HCT116 (cell line): Measurements from ENCODE around the gene TNPO2. TPM values are rescaled to one million over a fixed set of nuclear protein-coding genes. Genes with fewer than 3 reads are reported as not detected.

ENCODE experiments used
- ATAC-seq: fragments of 200-7000 bp; cut with Tn5 transposase; 2 replicates; pipeline ENCODE4 v1.9.1; 2020; ENCODE audit warnings: mild to moderate bottlenecking, moderate library complexity
- BruUV-seq: library from RNA; stranded (reverse); fragments of 400-500 nt; replicated peaks from 2 replicates; lab custom pipeline; 2021; lab: Mats Ljungman, UMichigan
- CTCF ChIA-PET: fragments of 300-600 bp; sonication (Branson Sonifier 250); formaldehyde crosslinking; loops from one replicate; lab custom pipeline; 2021; ENCODE audit warnings: antibody characterized with exemption; lab: Charles Lee
- POLR2A ChIA-PET: fragments of 300-600, 350-600 bp; sonication (Branson Sonifier 250); formaldehyde crosslinking; loops from one replicate; lab custom pipeline; 2021; ENCODE audit warnings: antibody characterized with exemption; lab: Charles Lee
- RAD21 ChIA-PET, 2 experiments: fragments of 300-600 bp; sonication (Branson Sonifier 250); formaldehyde crosslinking; loops; one replicate each; lab custom pipeline; 2023; ENCODE audit warnings: low total read pairs in 2 of 2; ENCODE audit not compliant: uncharacterized antibody in 2 of 2, unreplicated experiment in 2 of 2, low non-redundant PET in 1 of 2; lab: Charles Lee
- DNase-seq: peaks from one replicate; pipeline ENCODE4 v3.0.0-alpha.2; 2010; ENCODE audit warnings: low read depth, low spot score
- H2AFZ ChIP-seq: fragments of 200-600 bp; shearing (Covaris generic), sonication (generic); 2 replicates; pipeline ENCODE4 v1.6.1; 2017; ENCODE audit warnings: low read depth, mixed run types, mixed read lengths, antibody characterized with exemption, low read length; ENCODE audit not compliant: poor library complexity, severe bottlenecking
- H3K27ac ChIP-seq: 2 replicates; pipeline ENCODE4 v1.5.1; 2012; ENCODE audit warnings: low read depth, low read length
- H3K27me3 ChIP-seq: fragments of 200-600 bp; sonication (generic); 2 replicates; pipeline ENCODE4 v1.6.1; 2016; ENCODE audit warnings: mixed run types, low read length, mixed read lengths; ENCODE audit not compliant: insufficient read depth
- H3K36me3 ChIP-seq, 2 experiments: fragments of 200-500 bp in 1 of 2; fragments of 200-600 bp in 1 of 2; sonication (Bioruptor generic) in 1 of 2; sonication (generic) in 1 of 2; 2 replicates each; pipeline versions ENCODE4 v1.5.1 to v1.6.1; 2014 to 2016; ENCODE audit warnings: low read length in 2 of 2, inconsistent platforms in 1 of 2, mixed read lengths in 1 of 2, mixed run types in 1 of 2; ENCODE audit not compliant: insufficient read depth in 2 of 2, control insufficient read depth in 1 of 2
- H3K4me1 ChIP-seq, 2 experiments: fragments of 200-600 bp in 1 of 2; sonication (generic) in 1 of 2; 2 replicates each; pipeline versions ENCODE4 v1.5.1 to v1.6.1; 2012 to 2017; ENCODE audit warnings: low read length in 2 of 2, inconsistent platforms in 1 of 2, mild to moderate bottlenecking in 1 of 2, mixed read lengths in 1 of 2, mixed run types in 1 of 2, moderate library complexity in 1 of 2; ENCODE audit not compliant: insufficient read depth in 2 of 2, control insufficient read depth in 1 of 2
- H3K4me2 ChIP-seq: fragments of 200-600 bp; sonication (generic); 2 replicates; pipeline ENCODE4 v1.6.1; 2017; ENCODE audit warnings: mixed run types, low read length, mixed read lengths
- H3K4me3 ChIP-seq, 2 experiments: fragments of 200-600 bp in 1 of 2; sonication (generic) in 1 of 2; replicated peaks in 1 of 2; 2 replicates each; pipeline ENCODE4 v1.5.1; 2011 to 2016; ENCODE audit warnings: low read length in 2 of 2, control low read depth in 1 of 2, low read depth in 1 of 2, mild to moderate bottlenecking in 1 of 2, mixed read lengths in 1 of 2, mixed run types in 1 of 2
- H3K79me2 ChIP-seq: fragments of 200-600 bp; sonication (generic); 2 replicates; pipeline ENCODE4 v1.6.1; 2017; ENCODE audit warnings: mild to moderate bottlenecking, mixed run types, low read length, moderate library complexity, mixed read lengths; ENCODE audit not compliant: insufficient read depth
- H3K9ac ChIP-seq: fragments of 200-600 bp; sonication (generic); 2 replicates; pipeline ENCODE4 v1.6.1; 2016; ENCODE audit warnings: low read length, mixed read lengths
- H3K9me2 ChIP-seq: fragments of 200-600 bp; sonication (generic), shearing (Covaris generic); 2 replicates; pipeline ENCODE4 v1.6.1; 2017; ENCODE audit warnings: mixed run types, mild to moderate bottlenecking, moderate library complexity; ENCODE audit not compliant: insufficient read depth
- H3K9me3 ChIP-seq, 2 experiments: fragments of 200-500 bp in 1 of 2; fragments of 200-600 bp in 1 of 2; sonication (Bioruptor generic) in 1 of 2; sonication (generic) in 1 of 2; 2 replicates each; pipeline ENCODE4 v1.6.1; 2014 to 2017; ENCODE audit warnings: low read length in 2 of 2, mixed read lengths in 2 of 2, inconsistent platforms in 1 of 2, low read depth in 1 of 2, mild to moderate bottlenecking in 1 of 2, mixed run types in 1 of 2, moderate library complexity in 1 of 2; ENCODE audit not compliant: control insufficient read depth in 1 of 2, insufficient read depth in 1 of 2
- H4K20me1 ChIP-seq: fragments of 200-600 bp; sonication (generic), shearing (Covaris generic); 2 replicates; pipeline ENCODE4 v1.6.1; 2017; ENCODE audit warnings: mixed run types, mild to moderate bottlenecking, moderate library complexity; ENCODE audit not compliant: insufficient read depth
- CBX3 ChIP-seq: IDR thresholded peaks from 2 replicates; pipeline ENCODE4 v1.6.1; 2012; ENCODE audit warnings: low read depth
- CEBPB ChIP-seq: IDR thresholded peaks from 2 replicates; pipeline ENCODE4 v1.6.1; 2012; ENCODE audit warnings: low read depth
- EGR1 ChIP-seq: IDR thresholded peaks from 2 replicates; pipeline ENCODE4 v1.6.1; 2012; ENCODE audit warnings: low read depth
- ELF1 ChIP-seq: IDR thresholded peaks from 2 replicates; pipeline ENCODE4 v1.6.1; 2012; ENCODE audit warnings: low read depth, borderline replicate concordance
- EZH2 ChIP-seq: fragments of 200-600 bp; sonication (generic); IDR thresholded peaks from 2 replicates; pipeline ENCODE4 v1.6.1; 2017; ENCODE audit warnings: antibody characterized with exemption, mixed run types
- EZH2phosphoT487 ChIP-seq: fragments of 200-600 bp; IDR thresholded peaks from 2 replicates; pipeline ENCODE4 v1.6.1; 2018; ENCODE audit warnings: antibody characterized with exemption, borderline replicate concordance
- FOSL1 ChIP-seq: IDR thresholded peaks from 2 replicates; pipeline ENCODE4 v1.6.1; 2012; ENCODE audit warnings: low read depth
- JUND ChIP-seq: IDR thresholded peaks from 2 replicates; pipeline ENCODE4 v1.6.1; 2012
- POLR2A ChIP-seq: IDR thresholded peaks from 2 replicates; pipeline ENCODE4 v1.7.0; 2011; ENCODE audit warnings: borderline replicate concordance; ENCODE audit not compliant: insufficient read depth, insufficient read length; ENCODE audit errors: extremely low read depth
- POLR2AphosphoS5 ChIP-seq: IDR thresholded peaks from 2 replicates; pipeline ENCODE4 v1.6.1; 2011; ENCODE audit warnings: mild to moderate bottlenecking, low read depth, low read length, moderate library complexity
- RAD21 ChIP-seq: IDR thresholded peaks from 2 replicates; pipeline ENCODE4 v1.6.1; 2012; ENCODE audit warnings: low read depth, mild to moderate bottlenecking
- SIN3A ChIP-seq: IDR thresholded peaks from 2 replicates; pipeline ENCODE4 v1.6.1; 2012; ENCODE audit warnings: low read depth
- SP1 ChIP-seq: IDR thresholded peaks from 2 replicates; pipeline ENCODE4 v1.6.1; 2012; ENCODE audit warnings: low read depth
- SRF ChIP-seq: IDR thresholded peaks from 2 replicates; pipeline ENCODE4 v1.6.1; 2012; ENCODE audit warnings: low read depth
- TCF7L2 ChIP-seq: IDR thresholded peaks from 2 replicates; pipeline ENCODE4 v1.7.0; 2011; ENCODE audit warnings: borderline replicate concordance, inconsistent platforms; ENCODE audit not compliant: insufficient read depth, insufficient read length; ENCODE audit errors: extremely low read depth
- YY1 ChIP-seq: IDR thresholded peaks from 2 replicates; pipeline ENCODE4 v1.6.1; 2011; ENCODE audit warnings: low read length, low read depth, moderate library complexity, mild to moderate bottlenecking; ENCODE audit not compliant: insufficient replicate concordance; ENCODE audit errors: extremely low read depth
- ZBTB33 ChIP-seq: IDR thresholded peaks from 2 replicates; pipeline ENCODE4 v1.6.1; 2011; ENCODE audit warnings: mild to moderate bottlenecking, low read length, moderate library complexity; ENCODE audit not compliant: insufficient replicate concordance; ENCODE audit errors: extremely low read depth
- ZFX ChIP-seq: fragments of 450-650 bp; IDR thresholded peaks from 2 replicates; pipeline ENCODE4 v1.6.1; 2017
- ZNF274 ChIP-seq: fragments of 200-500 bp; sonication (Bioruptor generic); IDR thresholded peaks from 2 replicates; pipeline ENCODE4 v1.6.1; 2014; ENCODE audit warnings: mild to moderate bottlenecking, low read depth, low read length, inconsistent platforms
- intact Hi-C: fragments of 100-400 bp; cut with micrococcal nuclease; formaldehyde crosslinking; loops from 2 replicates; pipeline ENCODE4 v1.10.0; 2022
- total RNA-seq: library from RNA; stranded (reverse); gene quantifications from one replicate; pipeline ENCODE4 v1.2.1, GENCODE V29; 2021; ENCODE audit not compliant: unreplicated experiment
- TF ChIP-seq, protein P1 (sequence below): IDR thresholded peaks from 2 replicates; pipeline ENCODE4 v1.6.1; 2012
- TF ChIP-seq, protein P2 (sequence below), 3 experiments: fragments of 200-600 bp in 1 of 3; sonication (generic) in 1 of 3; IDR thresholded peaks in 2 of 3; conservative IDR thresholded peaks in 1 of 3; 2 replicates each; pipeline ENCODE4 v1.5.1; 2012 to 2017; ENCODE audit warnings: low read depth in 2 of 3, low read length in 2 of 3, antibody characterized with exemption in 1 of 3, borderline replicate concordance in 1 of 3, control low read depth in 1 of 3, mild to moderate bottlenecking in 1 of 3, mixed read lengths in 1 of 3, mixed run types in 1 of 3, moderate library complexity in 1 of 3; ENCODE audit not compliant: insufficient read depth in 1 of 3
- TF ChIP-seq, protein P3 (sequence below): IDR thresholded peaks from 2 replicates; pipeline ENCODE4 v1.6.1; 2012

TNPO2 gene
- total RNA-seq, 1 experiment from 2014 or later, result 81.8 TPM

- ChIA-PET CTCF (no interaction called here), POLR2A (interaction anchor here (0.6 to 1.6 kb wide), 4 partner anchors 15 to 118 kb away, joined by 3 to 8 read pairs (median 3); partner anchors contain the start of gene DHPS), RAD21 (interaction anchor here in 1 of 2 experiments (0.7 kb wide), 1 partner anchor 95 kb away, joined by 3 read pairs; the partner anchor contains the start of gene JUNB)
- Histone ChIP-seq H3K27ac (peak within 1 kb of the TSS; percentile 53), H3K4me1 (peaks cover 9 to 23% of the 10 kb centered on the region in 2 experiments; a peak in 3 of 4 replicates), H3K36me3 (peaks cover 18 to 23% of the 10 kb centered on the region in 2 experiments; a peak in 3 of 4 replicates), H3K4me3 (peak within 1 kb of the TSS; percentile 88 to 92), H3K9me3 (no peaks in the 10 kb centered on the region), H3K9me2 (no peaks in the 10 kb centered on the region), H2AFZ (no peak within 1 kb of the TSS), H4K20me1 (no peaks in the 10 kb centered on the region), H3K4me2 (peak within 1 kb of the TSS; percentile 93), H3K9ac (peak within 1 kb of the TSS; percentile 90), H3K27me3 (no peaks in the 10 kb centered on the region), H3K79me2 (peaks cover 10% of the 10 kb centered on the region; the same call in 1 of the 2 replicates)
- ATAC-seq, result peak; percentile 88
- TSS peak; percentile 99 for BruUV-seq
- peak; percentile 91 for DNase-seq
- intact Hi-C loops, result no loop called here
- TF ChIP-seq ZFX (peak; percentile 58; the same call in 1 of the 2 replicates), RAD21 (no peak), TCF7L2 (no peak), EZH2phosphoT487 (no peak), CBX3 (no peak), JUND (no peak), SRF (peak; percentile 96), EZH2 (no peak), POLR2AphosphoS5 (peak; percentile 92), ZNF274 (no peak), ELF1 (no peak; the same call in 1 of the 2 replicates), EGR1 (no peak), SIN3A (peak; percentile 97), SP1 (no peak), CEBPB (no peak), YY1 (peak; percentile 56), FOSL1 (no peak), ZBTB33 (no peak), POLR2A (peak; percentile 71)
- TF ChIP-seq, protein P1, sequence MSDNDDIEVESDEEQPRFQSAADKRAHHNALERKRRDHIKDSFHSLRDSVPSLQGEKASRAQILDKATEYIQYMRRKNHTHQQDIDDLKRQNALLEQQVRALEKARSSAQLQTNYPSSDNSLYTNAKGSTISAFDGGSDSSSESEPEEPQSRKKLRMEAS, result peak; percentile 89
- TF ChIP-seq, protein P2, sequence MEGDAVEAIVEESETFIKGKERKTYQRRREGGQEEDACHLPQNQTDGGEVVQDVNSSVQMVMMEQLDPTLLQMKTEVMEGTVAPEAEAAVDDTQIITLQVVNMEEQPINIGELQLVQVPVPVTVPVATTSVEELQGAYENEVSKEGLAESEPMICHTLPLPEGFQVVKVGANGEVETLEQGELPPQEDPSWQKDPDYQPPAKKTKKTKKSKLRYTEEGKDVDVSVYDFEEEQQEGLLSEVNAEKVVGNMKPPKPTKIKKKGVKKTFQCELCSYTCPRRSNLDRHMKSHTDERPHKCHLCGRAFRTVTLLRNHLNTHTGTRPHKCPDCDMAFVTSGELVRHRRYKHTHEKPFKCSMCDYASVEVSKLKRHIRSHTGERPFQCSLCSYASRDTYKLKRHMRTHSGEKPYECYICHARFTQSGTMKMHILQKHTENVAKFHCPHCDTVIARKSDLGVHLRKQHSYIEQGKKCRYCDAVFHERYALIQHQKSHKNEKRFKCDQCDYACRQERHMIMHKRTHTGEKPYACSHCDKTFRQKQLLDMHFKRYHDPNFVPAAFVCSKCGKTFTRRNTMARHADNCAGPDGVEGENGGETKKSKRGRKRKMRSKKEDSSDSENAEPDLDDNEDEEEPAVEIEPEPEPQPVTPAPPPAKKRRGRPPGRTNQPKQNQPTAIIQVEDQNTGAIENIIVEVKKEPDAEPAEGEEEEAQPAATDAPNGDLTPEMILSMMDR (IDR thresholded peaks at IDR 0.05 in 2 of 3, conservative IDR thresholded peaks at IDR 0.05 in 1 of 3; ENCODE audit: borderline replicate concordance in 1 of 3, insufficient read depth in 1 of 3, low read depth in 2 of 3, low read length in 2 of 3), result no peak
- TF ChIP-seq, protein P3, sequence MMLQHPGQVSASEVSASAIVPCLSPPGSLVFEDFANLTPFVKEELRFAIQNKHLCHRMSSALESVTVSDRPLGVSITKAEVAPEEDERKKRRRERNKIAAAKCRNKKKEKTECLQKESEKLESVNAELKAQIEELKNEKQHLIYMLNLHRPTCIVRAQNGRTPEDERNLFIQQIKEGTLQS, result no peak
Observed at GRCh38 chr19:12696366-12697335, 27.1 kb downstream of the TNPO2 start, which contains the start of gene FBXW9. TSS of gene FBXW9 (minus strand) at chr19:12696631. CDS start at chr19:12696581, 50 bp downstream.
